Lower lobe of right lung (tissue), 2 donors: ENCODE measurements around the gene AHCYL1. TPM values are rescaled to one million over a fixed set of nuclear protein-coding genes. Genes with fewer than 3 reads are reported as not detected.

Source experiments
- ATAC-seq, 2 donors: fragments of 200-7000 bp; cut with Tn5 transposase; one replicate each; pipeline ENCODE4 v1.9.1; 2020 to 2022; ENCODE audit warnings: mild to moderate bottlenecking in 2 of 2, moderate library complexity in 2 of 2
- DNase-seq: peaks from one replicate; pipeline ENCODE4 v3.0.0-alpha.2; 2020
- H3K27ac ChIP-seq: fragments of 200-600 bp; one replicate; pipeline ENCODE4 v1.8.0; 2022
- H3K27me3 ChIP-seq: fragments of 200-600 bp; one replicate; pipeline ENCODE4 v1.8.0; 2022; ENCODE audit warnings: low read depth
- H3K36me3 ChIP-seq: fragments of 200-600 bp; one replicate; pipeline ENCODE4 v1.8.0; 2022; ENCODE audit warnings: mild to moderate bottlenecking
- H3K4me1 ChIP-seq: fragments of 200-600 bp; one replicate; pipeline ENCODE4 v1.8.0; 2022
- H3K4me3 ChIP-seq: fragments of 200-600 bp; one replicate; pipeline ENCODE4 v1.8.0; 2022; ENCODE audit warnings: mild to moderate bottlenecking
- H3K9me3 ChIP-seq: fragments of 200-600 bp; one replicate; pipeline ENCODE4 v1.8.0; 2022
- CTCF ChIP-seq: fragments of 200-600 bp; IDR thresholded peaks from one replicate; pipeline ENCODE4 v1.8.0; 2022; ENCODE audit warnings: antibody characterized with exemption, mild to moderate bottlenecking
- intact Hi-C: fragments of 100-400 bp; cut with DNase I; formaldehyde crosslinking; loops from one replicate; pipeline ENCODE4 v1.11.0; 2022
- total RNA-seq: library from RNA; stranded (reverse); fragmentation: NEBNext Ultra II Directional; extraction: Animal tissue kit (Norgen Biotek cat#: 25700); gene quantifications from one replicate; pipeline ENCODE4 v1.2.1, GENCODE V29; 2021
- donor health status: DM: no; HTN: yes; CAD: no; lungs with severe emphysema.

The AHCYL1 gene
- total RNA-seq, 1 donor from 2014 or later, result 83.9 TPM

DNA sequence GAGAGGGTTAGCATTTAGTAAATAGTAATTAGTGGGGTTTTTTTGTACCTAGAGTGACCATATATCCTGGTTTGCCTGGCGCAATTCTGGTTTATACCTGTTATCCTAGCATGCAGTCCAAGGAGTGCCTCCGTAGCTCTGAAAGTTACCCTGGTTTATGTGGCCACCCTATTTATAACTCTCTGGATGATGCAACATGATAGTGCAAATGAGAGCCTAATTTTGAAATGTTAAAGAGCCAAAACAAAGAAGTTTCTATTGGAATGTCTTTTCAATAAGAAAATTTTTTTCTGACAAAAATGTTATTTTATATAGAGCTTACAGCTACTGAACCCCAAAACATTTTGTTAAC, 5.7 kb downstream of the AHCYL1 start:
- no peaks in the 10 kb centered on the region for H3K36me3 ChIP-seq
- H3K4me1 ChIP-seq, result peaks cover 77% of the 10 kb centered on the region
- ATAC-seq (no peak), DNase-seq (no peak)
- H3K27ac ChIP-seq, result peak overlapping the region; percentile 16
- intact Hi-C loops, result no loop called here
- TF ChIP-seq CTCF, result no peak
- H3K27me3 ChIP-seq, result no peaks in the 10 kb centered on the region
- H3K9me3 ChIP-seq, result no peaks in the 10 kb centered on the region
- H3K4me3 ChIP-seq, result no peak overlapping the region

- ATAC-seq (no peak), DNase-seq (no peak)
- peaks cover 73% of the 10 kb centered on the region for H3K4me1 ChIP-seq
- peaks cover 11% of the 10 kb centered on the region for H3K36me3 ChIP-seq
- no peak for TF ChIP-seq CTCF
- H3K27me3 ChIP-seq, result no peaks in the 10 kb centered on the region
- H3K4me3 ChIP-seq, result no peak overlapping the region
- intact Hi-C loops, result no loop called here
- H3K9me3 ChIP-seq, result no peaks in the 10 kb centered on the region
- no peak overlapping the region for H3K27ac ChIP-seq
Measured at GRCh38 chr1:109991400-109991925, 6.9 kb downstream of the AHCYL1 start.

GRCh38 chr1:109993885-109994284, 9.3 kb downstream of the AHCYL1 start:
- Histone ChIP-seq H3K27ac (no peak overlapping the region), H3K4me3 (no peak overlapping the region), H3K27me3 (no peaks in the 10 kb centered on the region), H3K36me3 (peaks cover 15% of the 10 kb centered on the region), H3K4me1 (peaks cover 55% of the 10 kb centered on the region), H3K9me3 (no peaks in the 10 kb centered on the region)
- DNase-seq (no peak), ATAC-seq (peak in 1 of 2 donors; percentile 49)
- intact Hi-C loops, result no loop called here
- no peak for TF ChIP-seq CTCF

- no peak for TF ChIP-seq CTCF
- no peaks in the 10 kb centered on the region for H3K27me3 ChIP-seq
- DNase-seq (no peak), ATAC-seq (no peak)
- intact Hi-C loops, result no loop called here
- no peak overlapping the region for H3K27ac ChIP-seq
- peaks cover 15% of the 10 kb centered on the region for H3K36me3 ChIP-seq
- H3K4me3 ChIP-seq, result no peak overlapping the region
- peaks cover 47% of the 10 kb centered on the region for H3K4me1 ChIP-seq
- H3K9me3 ChIP-seq, result no peaks in the 10 kb centered on the region
Measured at GRCh38 chr1:109994654-109995053, 10.1 kb downstream of the AHCYL1 start.

DNA sequence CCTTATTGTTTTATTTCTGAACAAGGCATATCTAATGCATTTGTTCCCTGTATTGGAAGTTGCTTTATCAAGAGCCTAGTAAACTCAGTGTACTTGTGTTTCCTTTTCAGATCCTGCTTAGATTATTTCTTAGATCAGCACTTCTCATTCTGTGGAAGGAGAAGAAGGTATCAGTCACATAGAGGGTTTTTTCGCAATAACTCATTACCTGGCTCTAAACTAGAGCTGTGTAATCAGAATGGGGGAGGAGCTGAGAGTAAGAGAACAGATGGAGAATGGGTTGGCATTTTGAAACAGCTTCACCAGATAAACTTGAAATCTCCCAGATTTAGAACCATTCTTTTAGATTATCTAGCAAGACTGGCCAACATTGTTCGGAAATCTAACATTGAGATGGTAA, 11.0 kb downstream of the AHCYL1 start:
- no peak overlapping the region for H3K4me3 ChIP-seq
- H3K27ac ChIP-seq, result no peak overlapping the region
- intact Hi-C loops, result no loop called here
- H3K36me3 ChIP-seq, result peaks cover 15% of the 10 kb centered on the region
- ATAC-seq, result peak; percentile 40 to 68
- H3K9me3 ChIP-seq, result no peaks in the 10 kb centered on the region
- no peak for TF ChIP-seq CTCF
- no peaks in the 10 kb centered on the region for H3K27me3 ChIP-seq
- peaks cover 38% of the 10 kb centered on the region for H3K4me1 ChIP-seq
- no peak for DNase-seq

DNA sequence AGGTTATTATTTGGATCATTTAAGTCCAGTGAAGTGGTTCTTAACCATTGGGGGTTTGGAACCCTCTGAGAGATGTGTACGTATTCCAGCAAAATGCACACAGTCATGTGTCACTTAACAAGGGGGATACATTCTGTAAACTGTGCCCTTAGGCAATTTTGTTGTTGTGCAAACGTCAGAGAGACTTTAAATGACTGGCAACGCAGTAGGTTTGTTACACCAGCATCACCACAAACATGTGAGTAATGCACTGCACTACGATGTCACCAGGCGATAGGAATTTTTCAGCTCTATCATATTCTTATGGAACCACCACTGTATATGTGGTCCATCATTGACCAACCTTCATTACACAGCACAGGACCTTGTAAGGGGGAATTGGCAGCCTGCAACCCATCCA, 11.9 kb downstream of the AHCYL1 start:
- H3K4me1 ChIP-seq, result peaks cover 29% of the 10 kb centered on the region
- ATAC-seq (no peak), DNase-seq (no peak)
- peaks cover 15% of the 10 kb centered on the region for H3K36me3 ChIP-seq
- no peak overlapping the region for H3K27ac ChIP-seq
- intact Hi-C loops, result no loop called here
- H3K27me3 ChIP-seq, result no peaks in the 10 kb centered on the region
- no peaks in the 10 kb centered on the region for H3K9me3 ChIP-seq
- no peak overlapping the region for H3K4me3 ChIP-seq
- no peak for TF ChIP-seq CTCF
